Lower lobe of right lung (tissue), 2 donors: Measurements from ENCODE around the gene FAM163A. TPM values are rescaled to one million over a fixed set of nuclear protein-coding genes. Genes with fewer than 3 reads are reported as not detected.
"Not testable (repeated sequence)": the region's sequence is repeated elsewhere in the genome, so short reads cannot be mapped to it uniquely, and the experiment has no call there.

Experiments
- ATAC-seq, 2 donors: fragments of 200-7000 bp; cut with Tn5 transposase; one replicate each; pipeline ENCODE4 v1.9.1; 2020 to 2022; ENCODE audit warnings: mild to moderate bottlenecking in 2 of 2, moderate library complexity in 2 of 2
- DNase-seq: peaks from one replicate; pipeline ENCODE4 v3.0.0-alpha.2; 2020
- H3K27ac ChIP-seq: fragments of 200-600 bp; one replicate; pipeline ENCODE4 v1.8.0; 2022
- H3K27me3 ChIP-seq: fragments of 200-600 bp; one replicate; pipeline ENCODE4 v1.8.0; 2022; ENCODE audit warnings: low read depth
- H3K36me3 ChIP-seq: fragments of 200-600 bp; one replicate; pipeline ENCODE4 v1.8.0; 2022; ENCODE audit warnings: mild to moderate bottlenecking
- H3K4me1 ChIP-seq: fragments of 200-600 bp; one replicate; pipeline ENCODE4 v1.8.0; 2022
- H3K4me3 ChIP-seq: fragments of 200-600 bp; one replicate; pipeline ENCODE4 v1.8.0; 2022; ENCODE audit warnings: mild to moderate bottlenecking
- H3K9me3 ChIP-seq: fragments of 200-600 bp; one replicate; pipeline ENCODE4 v1.8.0; 2022
- CTCF ChIP-seq: fragments of 200-600 bp; IDR thresholded peaks from one replicate; pipeline ENCODE4 v1.8.0; 2022; ENCODE audit warnings: antibody characterized with exemption, mild to moderate bottlenecking
- intact Hi-C: fragments of 100-400 bp; cut with DNase I; formaldehyde crosslinking; loops from one replicate; pipeline ENCODE4 v1.11.0; 2022
- total RNA-seq: library from RNA; stranded (reverse); fragmentation: NEBNext Ultra II Directional; extraction: Animal tissue kit (Norgen Biotek cat#: 25700); gene quantifications from one replicate; pipeline ENCODE4 v1.2.1, GENCODE V29; 2021
- donor health status: DM: no; HTN: yes; CAD: no; lungs with severe emphysema.

Gene FAM163A
- total RNA-seq, 1 donor from 2014 or later = not detected

DNA sequence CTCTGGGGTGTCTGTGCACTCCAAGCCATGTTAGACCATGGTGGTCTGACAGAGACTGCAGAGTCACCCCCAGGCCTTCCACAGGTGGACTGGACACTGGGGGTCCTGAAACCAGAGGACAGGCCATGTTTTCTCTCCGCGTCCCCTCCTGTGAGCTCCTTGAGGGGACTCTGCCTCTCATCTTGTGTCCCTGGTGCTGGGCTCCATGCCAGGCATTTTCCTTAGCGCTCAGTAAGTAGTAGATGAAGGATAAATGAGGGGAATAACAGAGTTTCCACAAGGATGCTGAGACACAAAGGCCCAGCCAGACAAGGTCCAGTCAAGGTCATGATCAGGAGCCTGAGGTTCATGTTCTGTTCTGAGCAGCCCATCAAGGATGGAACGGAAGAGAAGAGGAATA, 57.4 kb downstream of the FAM163A start:
- intact Hi-C loops = loop anchor here (10.0 kb wide), 1 partner anchor 86 kb away; no protein-coding TSS in a partner anchor
- no peak for ATAC-seq
- no peak overlapping the region for H3K4me3 ChIP-seq

GRCh38 chr1:179803104-179803503, 60.0 kb downstream of the FAM163A start:
- Histone ChIP-seq H3K36me3 (no peaks in the 10 kb centered on the region), H3K4me1 (no peaks in the 10 kb centered on the region), H3K9me3 (no peaks in the 10 kb centered on the region), H3K27me3 (no peaks in the 10 kb centered on the region), H3K4me3 (no peak overlapping the region), H3K27ac (no peak overlapping the region)
- intact Hi-C loops = loop anchor here (10.0 kb wide), 1 partner anchor 88 kb away; no protein-coding TSS in a partner anchor
- DNase-seq = no peak
- no peak for ATAC-seq
- TF ChIP-seq CTCF = no peak

More for the DNA sequence above, 57.4 kb downstream of the FAM163A start:
- no peaks in the 10 kb centered on the region for H3K27me3 ChIP-seq
- no peaks in the 10 kb centered on the region for H3K4me1 ChIP-seq
- H3K9me3 ChIP-seq = no peaks in the 10 kb centered on the region
- no peak for DNase-seq
- no peaks in the 10 kb centered on the region for H3K36me3 ChIP-seq
- H3K27ac ChIP-seq = no peak overlapping the region
- no peak for TF ChIP-seq CTCF

DNA sequence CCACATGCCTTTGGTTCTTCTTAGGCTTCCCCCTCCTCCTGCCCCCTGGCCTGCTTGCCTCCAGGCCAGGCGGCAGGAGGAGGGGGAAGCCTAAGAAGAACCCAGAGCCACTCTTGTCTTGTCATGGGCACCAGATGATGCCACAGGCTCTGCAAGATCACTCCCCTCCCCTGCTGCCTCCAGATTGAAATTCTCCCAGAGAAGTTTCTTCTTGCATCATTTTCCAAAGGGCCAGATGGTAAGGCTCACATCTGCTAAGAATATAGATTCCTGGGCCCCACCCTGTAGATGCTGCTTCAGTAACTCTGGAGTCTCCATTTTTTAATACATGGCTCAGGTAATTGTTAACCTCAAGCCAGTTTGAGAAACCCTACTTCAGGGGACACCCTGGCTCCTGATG, 60.8 kb downstream of the FAM163A start:
- intact Hi-C loops = loop anchor here (10.0 kb wide), 1 partner anchor 89 kb away; no protein-coding TSS in a partner anchor
- no peaks in the 10 kb centered on the region for H3K27me3 ChIP-seq
- no peak for TF ChIP-seq CTCF
- DNase-seq (no peak), ATAC-seq (no peak)
- no peaks in the 10 kb centered on the region for H3K4me1 ChIP-seq
- no peak overlapping the region for H3K27ac ChIP-seq
- no peaks in the 10 kb centered on the region for H3K9me3 ChIP-seq
- no peak overlapping the region for H3K4me3 ChIP-seq
- no peaks in the 10 kb centered on the region for H3K36me3 ChIP-seq

DNA sequence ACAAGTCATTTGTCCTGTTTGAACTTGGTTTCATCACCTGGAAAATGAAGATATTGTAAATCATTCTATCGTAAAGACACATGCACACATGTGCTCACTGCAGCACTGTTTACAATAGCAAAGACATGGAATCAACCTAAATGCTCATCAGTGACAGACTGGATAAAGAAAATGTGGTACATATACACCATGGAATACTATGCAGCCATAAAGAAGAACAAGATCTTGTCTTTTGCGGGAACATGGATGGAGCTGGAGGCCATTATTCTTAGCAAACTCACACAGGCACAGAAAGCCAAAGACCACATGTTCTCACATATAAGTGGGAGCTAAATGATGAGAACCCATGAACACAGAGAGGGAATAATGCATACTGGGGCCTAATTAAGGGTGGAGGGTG, 61.3 kb downstream of the FAM163A start:
- intact Hi-C loops = loop anchor here (10.0 kb wide), 1 partner anchor 90 kb away; no protein-coding TSS in a partner anchor
- not testable (repeated sequence) for DNase-seq, H3K27ac ChIP-seq, H3K4me1 ChIP-seq, H3K4me3 ChIP-seq, H3K36me3 ChIP-seq, H3K27me3 ChIP-seq, ATAC-seq, H3K9me3 ChIP-seq

- ATAC-seq (no peak), DNase-seq (no peak)
- TF ChIP-seq CTCF = no peak
- intact Hi-C loops = loop anchor here (10.0 kb wide), 1 partner anchor 91 kb away; no protein-coding TSS in a partner anchor
- H3K4me3 ChIP-seq = no peak overlapping the region
- peaks cover 5% of the 10 kb centered on the region for H3K27me3 ChIP-seq
- no peak overlapping the region for H3K27ac ChIP-seq
- no peaks in the 10 kb centered on the region for H3K36me3 ChIP-seq
- no peaks in the 10 kb centered on the region for H3K9me3 ChIP-seq
- H3K4me1 ChIP-seq = peaks cover 5% of the 10 kb centered on the region
These were observed 62.5 kb downstream of the FAM163A start for GRCh38 chr1:179805291-179806195.

DNA sequence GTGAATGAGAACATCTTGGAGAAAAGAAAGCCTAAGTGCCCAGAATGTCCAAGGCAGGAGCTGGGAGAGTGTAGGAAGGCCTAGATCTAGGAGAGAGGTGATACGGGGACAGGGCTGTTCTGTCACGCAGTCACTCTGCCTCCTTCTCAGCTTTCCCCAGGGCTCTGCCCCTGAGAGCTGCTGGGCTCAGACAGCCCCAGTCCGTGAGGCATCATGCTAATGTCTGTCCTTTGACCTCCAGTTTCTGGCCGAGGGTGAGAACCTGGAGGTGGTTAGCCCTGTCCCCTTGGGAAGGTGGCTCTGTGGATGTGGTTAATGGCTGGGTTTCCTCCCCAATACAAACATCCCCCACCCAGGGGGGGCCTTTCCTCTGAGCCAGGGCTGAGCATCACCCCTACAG, 63.2 kb downstream of the FAM163A start:
- ATAC-seq (no peak), DNase-seq (no peak)
- peaks cover 9% of the 10 kb centered on the region for H3K27me3 ChIP-seq
- no peaks in the 10 kb centered on the region for H3K9me3 ChIP-seq
- TF ChIP-seq CTCF = no peak
- no peaks in the 10 kb centered on the region for H3K36me3 ChIP-seq
- H3K27ac ChIP-seq = no peak overlapping the region
- H3K4me1 ChIP-seq = peaks cover 5% of the 10 kb centered on the region
- intact Hi-C loops = loop anchor here (10.0 kb wide), 1 partner anchor 92 kb away; no protein-coding TSS in a partner anchor
- no peak overlapping the region for H3K4me3 ChIP-seq
